GM21786 (cell line): Measurements from ENCODE around the gene FGG.
A peak's percentile ranks its signal among the peaks of the same experiment; 100 is the strongest.

Experiments
- ATAC-seq: cut with Tn5 transposase; IDR thresholded peaks from one replicate; pipeline ENCODE4 v1.9.1; 2021; ENCODE audit not compliant: unreplicated experiment

Gene FGG

GRCh38 chr4:154586296-154587033 is 26.0 kb downstream of the FGG start:
- ATAC-seq, result no peak

DNA sequence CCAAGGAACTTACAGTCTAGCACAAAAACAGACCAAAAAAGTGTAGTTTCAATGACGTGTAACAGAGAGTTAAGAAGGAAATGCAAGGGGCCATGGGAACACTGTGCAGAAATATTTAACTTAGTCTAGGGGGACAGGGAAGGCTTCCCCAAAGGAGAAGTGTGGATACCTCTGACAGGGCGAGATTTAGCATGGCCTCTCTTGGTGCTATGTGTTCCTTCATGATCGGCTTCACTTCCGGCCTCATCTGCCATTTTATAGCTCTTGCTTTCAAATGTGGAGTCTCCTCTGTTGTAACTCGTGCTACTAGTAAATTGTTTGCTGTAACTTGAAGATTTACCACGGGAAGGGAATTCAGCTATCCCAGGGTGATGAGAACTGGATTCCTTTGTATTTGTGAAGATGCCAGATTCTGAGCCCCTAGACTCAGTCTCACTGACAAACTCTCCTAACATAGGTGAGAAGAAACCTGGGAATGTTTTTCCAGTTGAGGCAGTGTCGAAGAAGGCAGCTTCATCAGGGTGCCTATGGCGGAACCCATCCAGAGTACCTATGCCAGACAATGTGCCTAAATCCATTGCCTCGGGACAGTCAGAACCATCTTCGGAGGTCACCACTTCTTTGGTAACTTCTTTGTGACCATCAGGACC is 27.0 kb downstream of the FGG start:
- ATAC-seq, result no peak

DNA sequence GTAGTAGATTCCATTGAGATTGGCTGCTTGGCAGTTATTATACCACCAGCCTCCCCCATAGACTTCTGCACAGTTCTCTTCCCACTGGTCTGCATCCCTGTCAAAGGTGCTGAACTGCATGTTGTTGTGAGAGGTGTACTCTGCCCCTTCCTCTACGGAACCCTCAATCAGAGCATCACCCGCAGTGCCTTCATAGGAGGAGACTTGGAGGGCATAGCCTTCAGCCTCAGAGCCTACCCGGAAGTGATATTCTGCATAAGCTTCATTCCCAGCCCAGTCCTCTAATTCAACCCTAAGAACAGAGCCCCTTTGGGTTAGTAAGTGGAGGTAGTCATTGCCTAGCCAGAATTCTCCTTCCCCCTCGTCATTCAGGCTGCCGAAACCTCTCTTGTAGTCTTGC is 28.2 kb downstream of the FGG start:
- ATAC-seq, result no peak

- ATAC-seq, result no peak
These were observed 28.8 kb downstream of the FGG start for GRCh38 chr4:154583677-154584076.

- ATAC-seq, result no peak
These were observed 29.2 kb downstream of the FGG start for GRCh38 chr4:154583230-154583629.

DNA sequence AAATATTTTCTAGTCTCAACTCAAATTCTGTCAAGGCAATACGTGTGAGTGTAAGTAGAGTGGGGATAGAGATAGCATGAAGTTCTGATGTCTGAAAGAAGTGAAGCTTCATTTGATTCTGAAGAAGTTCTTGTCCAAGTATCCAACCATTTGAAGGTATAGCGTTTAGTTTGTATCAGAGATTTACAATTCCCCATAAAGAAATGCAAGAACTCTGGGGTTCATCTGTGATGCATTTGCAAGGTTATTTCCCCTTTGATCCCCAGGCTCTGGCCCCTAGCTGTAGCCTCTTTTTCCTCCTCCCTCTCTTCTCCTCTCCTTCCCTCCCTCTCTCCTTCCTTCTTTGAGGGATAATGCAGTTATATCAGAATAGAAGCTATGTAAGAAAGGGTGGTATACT is 29.7 kb downstream of the FGG start:
- ATAC-seq, result no peak

DNA sequence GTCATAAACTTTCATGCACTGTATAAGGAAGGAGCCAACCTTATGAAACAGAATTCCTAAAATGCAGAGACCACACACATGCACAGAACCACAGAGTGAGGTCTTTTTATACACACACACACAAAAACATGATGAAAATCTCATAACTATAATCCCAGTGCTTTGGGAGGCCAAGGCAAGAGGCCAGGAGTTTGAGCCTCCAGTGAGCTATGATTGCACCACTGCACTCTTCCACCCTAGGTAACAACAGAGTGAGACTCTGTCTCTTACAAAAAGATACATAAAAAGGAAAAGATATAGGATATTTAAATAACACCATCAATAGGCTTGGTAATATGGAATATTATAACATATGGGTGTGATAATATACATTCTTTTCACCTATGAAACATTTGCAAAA is 32.5 kb downstream of the FGG start:
- ATAC-seq, result no peak

DNA sequence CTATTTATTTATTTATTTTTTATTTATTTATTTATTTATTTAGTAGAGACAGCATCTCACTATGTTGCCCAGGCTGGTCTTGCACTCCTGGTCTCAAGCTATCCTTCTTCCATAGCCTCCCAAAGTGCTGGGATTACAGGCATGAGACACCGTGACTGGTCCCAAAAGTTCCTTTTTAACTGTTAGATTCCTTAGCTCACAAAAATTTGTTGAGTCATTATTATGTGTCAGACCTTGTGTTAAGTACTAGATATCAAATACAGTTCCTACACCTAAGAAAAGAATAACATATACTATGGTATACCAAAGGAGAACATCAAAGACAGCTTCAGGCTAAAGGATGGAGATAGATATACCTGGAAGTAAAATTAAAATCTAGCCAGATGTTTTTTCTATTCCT is 33.5 kb downstream of the FGG start:
- ATAC-seq, result no peak

- no peak for ATAC-seq
These were observed 35.1 kb downstream of the FGG start for GRCh38 chr4:154577324-154577723.

- no peak for ATAC-seq
These were observed 38.1 kb downstream of the FGG start for GRCh38 chr4:154574311-154574710.

DNA sequence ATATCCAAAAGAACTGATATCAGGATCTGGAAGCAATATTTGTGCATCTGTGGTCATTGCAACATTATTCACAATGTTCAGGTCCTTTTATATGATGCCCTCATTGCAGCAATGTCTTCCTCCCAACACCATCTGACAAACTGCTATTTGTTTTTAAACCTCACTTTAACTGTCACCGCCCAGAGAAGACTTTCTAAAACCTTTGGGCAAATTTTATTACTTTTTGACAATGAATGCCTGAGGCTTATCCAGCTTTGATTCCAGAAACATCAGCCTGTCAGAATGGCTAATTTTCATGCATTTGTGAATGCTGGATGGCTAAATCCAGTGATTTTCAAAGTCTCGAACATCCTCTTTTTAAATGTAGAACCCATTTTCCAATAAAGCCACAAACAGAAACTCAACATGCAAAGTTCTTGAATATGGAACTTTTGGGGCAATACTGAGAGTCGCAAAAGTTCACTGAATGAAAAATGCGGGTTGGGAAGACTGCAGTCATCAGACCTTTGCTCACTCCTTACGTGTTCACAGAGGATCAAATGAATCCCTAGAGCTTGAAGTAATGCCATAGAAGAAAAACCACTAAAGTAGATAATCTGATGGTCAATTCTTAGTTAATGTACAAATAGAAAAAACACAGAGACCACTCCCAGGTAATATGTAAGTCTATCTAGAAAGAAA is 39.1 kb downstream of the FGG start:
- ATAC-seq, result no peak

GRCh38 chr4:154569584-154569983 is 42.9 kb downstream of the FGG start:
- no peak for ATAC-seq

GRCh38 chr4:154569028-154569427 is 43.4 kb downstream of the FGG start:
- no peak for ATAC-seq

DNA sequence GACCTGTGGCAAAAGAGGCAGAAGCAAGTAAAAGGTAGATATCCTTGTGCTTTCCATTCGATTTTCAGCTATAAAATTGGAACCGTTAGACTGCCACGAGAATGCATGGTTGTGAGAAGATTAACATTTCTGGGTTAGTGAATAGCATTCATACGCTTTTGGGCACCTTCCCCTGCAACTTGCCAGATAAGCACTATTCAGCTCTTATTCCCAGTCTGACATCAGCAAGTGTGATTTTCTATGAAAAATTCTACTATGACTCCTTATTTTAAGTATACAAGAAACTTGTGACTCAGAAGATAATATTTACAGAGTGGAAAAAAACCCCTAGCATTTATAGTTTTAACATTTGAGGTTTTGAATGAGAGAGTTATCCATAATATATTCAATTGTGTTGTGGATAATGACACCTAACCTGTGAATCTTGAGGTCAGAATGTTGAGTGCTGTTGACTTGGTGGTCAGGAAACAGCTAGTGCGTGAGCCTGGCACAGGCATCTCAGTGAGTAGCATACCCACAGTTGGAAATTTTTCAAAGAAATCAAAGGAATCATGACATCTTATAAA is 45.7 kb downstream of the FGG start:
- no peak for ATAC-seq

DNA sequence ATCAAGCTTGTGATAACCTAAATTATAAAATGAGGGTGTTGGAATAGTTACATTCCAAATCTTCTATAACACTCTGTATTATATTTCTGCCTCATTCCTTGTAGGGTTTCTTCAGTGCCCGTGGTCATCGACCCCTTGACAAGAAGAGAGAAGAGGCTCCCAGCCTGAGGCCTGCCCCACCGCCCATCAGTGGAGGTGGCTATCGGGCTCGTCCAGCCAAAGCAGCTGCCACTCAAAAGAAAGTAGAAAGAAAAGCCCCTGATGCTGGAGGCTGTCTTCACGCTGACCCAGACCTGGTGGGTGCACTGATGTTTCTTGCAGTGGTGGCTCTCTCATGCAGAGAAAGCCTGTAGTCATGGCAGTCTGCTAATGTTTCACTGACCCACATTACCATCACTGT is 46.8 kb downstream of the FGG start:
- ATAC-seq, result no peak

DNA sequence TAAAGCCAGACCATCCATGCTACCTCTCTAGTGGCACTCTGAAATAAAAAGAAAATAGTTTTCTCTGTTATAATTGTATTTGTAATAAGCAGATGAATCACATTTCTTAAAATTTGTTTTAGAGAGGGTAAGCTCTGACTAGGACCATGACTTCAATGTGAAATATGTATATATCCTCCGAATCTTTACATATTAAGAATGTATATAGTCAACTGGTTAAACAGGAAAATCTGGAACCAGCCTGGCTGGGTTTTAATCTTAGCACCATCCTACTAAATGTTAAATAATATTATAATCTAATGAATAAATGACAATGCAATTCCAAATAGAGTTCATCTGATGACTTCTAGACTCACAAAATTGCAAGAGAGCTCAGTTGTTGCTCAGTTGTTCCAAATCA is 48.1 kb downstream of the FGG start:
- ATAC-seq, result no peak

DNA sequence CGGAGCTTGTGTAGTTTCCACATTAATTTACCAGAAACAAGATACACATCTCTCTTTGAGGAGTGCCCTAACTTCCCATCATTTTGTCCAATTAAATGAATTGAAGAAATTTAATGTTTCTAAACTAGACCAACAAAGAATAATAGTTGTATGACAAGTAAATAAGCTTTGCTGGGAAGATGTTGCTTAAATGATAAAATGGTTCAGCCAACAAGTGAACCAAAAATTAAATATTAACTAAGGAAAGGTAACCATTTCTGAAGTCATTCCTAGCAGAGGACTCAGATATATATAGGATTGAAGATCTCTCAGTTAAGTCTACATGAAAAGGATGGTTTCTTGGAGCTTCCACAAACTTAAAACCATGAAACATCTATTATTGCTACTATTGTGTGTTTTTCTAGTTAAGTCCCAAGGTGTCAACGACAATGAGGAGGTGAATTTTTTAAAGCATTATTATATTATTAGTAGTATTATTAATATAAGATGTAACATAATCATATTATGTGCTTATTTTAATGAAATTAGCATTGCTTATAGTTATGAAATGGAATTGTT is 49.7 kb downstream of the FGG start, which contains the start of gene FGB:
Gene FGB, plus strand, starts transcription at position 315 of the 558 bp plus-strand sequence. Its CDS starts 8 bp downstream, at position 323.
- ATAC-seq, result no peak

GRCh38 chr4:154560824-154561231 is 51.6 kb downstream of the FGG start:
- no peak for ATAC-seq

GRCh38 chr4:154560419-154560801 is 52.0 kb downstream of the FGG start:
- ATAC-seq, result no peak

- ATAC-seq, result peak; percentile 87
These were observed 52.7 kb downstream of the FGG start for GRCh38 chr4:154559494-154560418.

DNA sequence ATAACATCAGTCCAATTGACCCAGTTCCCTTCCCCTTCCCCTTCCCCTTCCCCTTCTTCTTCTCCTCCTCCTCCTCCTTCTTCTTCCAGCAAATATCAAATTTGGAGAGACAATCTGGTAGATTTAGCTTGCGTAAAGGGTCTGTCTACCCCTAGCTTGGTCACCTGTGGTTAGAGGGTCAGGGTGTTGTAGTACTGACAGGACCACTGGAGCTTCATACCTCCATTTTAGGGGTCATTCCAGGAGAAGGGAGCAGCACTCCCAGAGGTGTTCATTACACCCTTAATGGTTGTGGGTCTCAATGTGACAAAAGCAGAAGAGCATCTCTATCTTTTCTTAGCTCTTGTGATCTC is 53.3 kb downstream of the FGG start:
- ATAC-seq, result no peak
